22Rv1 (cell line): ENCODE measurements around the gene BCL11A.

ENCODE experiments used
- CTCF ChIP-seq: fragments of 450-650 bp; IDR thresholded peaks from 2 replicates; pipeline ENCODE4 v1.5.1; 2017; ENCODE audit warnings: mild to moderate bottlenecking
- ZFX ChIP-seq: fragments of 450-650 bp; IDR thresholded peaks from 2 replicates; pipeline ENCODE4 v1.6.1; 2017; ENCODE audit warnings: antibody characterized with exemption, borderline replicate concordance

- TF ChIP-seq CTCF (no peak), ZFX (no peak)
Observed at GRCh38 chr2:60518567-60518966, 34.9 kb downstream of the BCL11A start.
